Measurements from ENCODE around the gene RRM1. TPM values are rescaled to one million over a fixed set of nuclear protein-coding genes. Genes with fewer than 3 reads are reported as not detected.
A peak's percentile ranks its signal among the peaks of the same experiment; 100 is the strongest.

Gene RRM1
- total and polyA plus RNA-seq, 9 of the 15 experiments (the other 6 are each of a cell fraction or from before 2014, with no cell fraction given) = 113 to 270 (median 163) TPM

- TF ChIP-seq AFF1 (IDR thresholded peaks at IDR 0.05; ENCODE audit: low read depth in 1 of 2, partially characterized antibody in 2 of 2) = peak in 1 of 2 experiments; percentile 36
- TF ChIP-seq ARNT (IDR thresholded peaks at IDR 0.05) = peak in 1 of 2 experiments; percentile 54; a peak in 1 of 4 replicates
- TF ChIP-seq CHD4 (IDR thresholded peaks at IDR 0.05; ENCODE audit: insufficient read depth, insufficient replicate concordance, low read depth, low read length, poor library complexity, severe bottlenecking) = peak; percentile 97
- no peak for TF ChIP-seq SMARCC2 (IDR thresholded peaks at IDR 0.05; ENCODE audit: low read depth)
- no peak for TF ChIP-seq ZFX (CRISPR knock-in tag; IDR thresholded peaks at IDR 0.05)
- TF ChIP-seq NFIC (IDR thresholded peaks at IDR 0.05) = peak; percentile 25
- TF ChIP-seq U2AF1 (optimal IDR thresholded peaks at IDR 0.05; ENCODE audit: low read depth, low read length) = no peak
- TF ChIP-seq HDAC1 (IDR thresholded peaks at IDR 0.05) = 0 out of 4 replicates have a peak, but pooled peaks of 1 of the 2 experiments have one; percentile 26
- TF ChIP-seq ZNF561 (CRISPR knock-in tag; conservative IDR thresholded peaks at IDR 0.05) = no peak
- TF ChIP-seq ZNF507 (tag; conservative IDR thresholded peaks at IDR 0.05) = no peak
- TF ChIP-seq KDM1A (IDR thresholded peaks at IDR 0.05) = peak; percentile 86 to 92
- no peak for TF ChIP-seq NCOA6 (IDR thresholded peaks at IDR 0.05)
- TF ChIP-seq HMG20A (CRISPR knock-in tag; conservative IDR thresholded peaks at IDR 0.05) = no peak
- TF ChIP-seq ADNP (tag; IDR thresholded peaks at IDR 0.05) = peak; percentile 93
- TF ChIP-seq USF1 (CRISPR knock-in tag; IDR thresholded peaks at IDR 0.05) = no peak
Observed at GRCh38 chr11:4186464-4187054, 92.0 kb downstream of the RRM1 start (continued).
